ENCODE measurements around the gene UCHL5. TPM values are rescaled to one million over a fixed set of nuclear protein-coding genes. Genes with fewer than 3 reads are reported as not detected.

The UCHL5 gene
- polyA plus RNA-seq, 1 donor from 2014 or later: 28.8 TPM

- no peak overlapping the region for H3K4me3 ChIP-seq (ENCODE audit: low read length)
- H2AFZ ChIP-seq (ENCODE audit: low read depth, low read length): no peak overlapping the region
- H3K9me3 ChIP-seq (ENCODE audit: low read length): no peaks in the 10 kb centered on the region
- no peaks in the 10 kb centered on the region for H3K9me2 ChIP-seq (ENCODE audit: insufficient read depth, low read length)
- no peaks in the 10 kb centered on the region for H3K27me3 ChIP-seq (ENCODE audit: insufficient read depth, low read depth, low read length)
- H3K36me3 ChIP-seq (ENCODE audit: insufficient read depth, low read length): no peaks in the 10 kb centered on the region
- no peak overlapping the region for H3K9ac ChIP-seq (ENCODE audit: low read length)
- no peak overlapping the region for H3K4me2 ChIP-seq (ENCODE audit: low read length)
- H3F3A ChIP-seq (ENCODE audit: insufficient read depth, low read length, poor library complexity, severe bottlenecking): no peaks in the 10 kb centered on the region
- H3K79me2 ChIP-seq (replicated peaks; ENCODE audit: insufficient read depth, low read length): no peaks in the 10 kb centered on the region
- H4K20me1 ChIP-seq (ENCODE audit: insufficient read depth): no peaks in the 10 kb centered on the region
- H3K27ac ChIP-seq (ENCODE audit: low read length): no peak overlapping the region
- no peak for TF ChIP-seq EZH2 (IDR thresholded peaks at IDR 0.05; ENCODE audit: borderline replicate concordance, insufficient read depth, low read length, poor library complexity, severe bottlenecking)
- no peak for TF ChIP-seq SMC3 (conservative IDR thresholded peaks at IDR 0.05; ENCODE audit: poor library complexity)
- TF ChIP-seq TAF1 (IDR thresholded peaks at IDR 0.05; ENCODE audit: low read depth): no peak
- no peak for TF ChIP-seq RAD21 (conservative IDR thresholded peaks at IDR 0.05)
- no peak for TF ChIP-seq REST (IDR thresholded peaks at IDR 0.05; ENCODE audit: borderline replicate concordance)
- TF ChIP-seq EP300 (conservative IDR thresholded peaks at IDR 0.05; ENCODE audit: poor library complexity, severe bottlenecking): no peak
- no peak for TF ChIP-seq POLR2AphosphoS5 (IDR thresholded peaks at IDR 0.05)
- TF ChIP-seq MXI1 (conservative IDR thresholded peaks at IDR 0.05; ENCODE audit: poor library complexity, severe bottlenecking): no peak
- no peak for TF ChIP-seq CTCF (IDR thresholded peaks at IDR 0.05; ENCODE audit: poor library complexity, severe bottlenecking)
These were observed 47.8 kb downstream of the UCHL5 start for GRCh38 chr1:193011406-193011805.

GRCh38 chr1:193009501-193009900, 49.7 kb downstream of the UCHL5 start:
- Histone ChIP-seq H3K4me2 (ENCODE audit: low read length) (no peak overlapping the region), H3K9me2 (ENCODE audit: insufficient read depth, low read length) (no peaks in the 10 kb centered on the region), H3K4me3 (ENCODE audit: low read length) (no peak overlapping the region), H3F3A (ENCODE audit: insufficient read depth, low read length, poor library complexity, severe bottlenecking) (no peaks in the 10 kb centered on the region), H2AFZ (ENCODE audit: low read depth, low read length) (no peak overlapping the region), H3K36me3 (ENCODE audit: insufficient read depth, low read length) (no peaks in the 10 kb centered on the region), H3K79me2 (replicated peaks; ENCODE audit: insufficient read depth, low read length) (no peaks in the 10 kb centered on the region), H3K27ac (ENCODE audit: low read length) (no peak overlapping the region), H3K9me3 (ENCODE audit: low read length) (no peaks in the 10 kb centered on the region), H3K9ac (ENCODE audit: low read length) (no peak overlapping the region), H3K27me3 (ENCODE audit: insufficient read depth, low read depth, low read length) (no peaks in the 10 kb centered on the region), H4K20me1 (ENCODE audit: insufficient read depth) (no peaks in the 10 kb centered on the region)
- TF ChIP-seq MXI1 (conservative IDR thresholded peaks at IDR 0.05; ENCODE audit: poor library complexity, severe bottlenecking) (no peak), CTCF (IDR thresholded peaks at IDR 0.05; ENCODE audit: poor library complexity, severe bottlenecking) (no peak), EZH2 (IDR thresholded peaks at IDR 0.05; ENCODE audit: borderline replicate concordance, insufficient read depth, low read length, poor library complexity, severe bottlenecking) (no peak), RAD21 (conservative IDR thresholded peaks at IDR 0.05) (no peak), REST (IDR thresholded peaks at IDR 0.05; ENCODE audit: borderline replicate concordance) (no peak), EP300 (conservative IDR thresholded peaks at IDR 0.05; ENCODE audit: poor library complexity, severe bottlenecking) (no peak), POLR2AphosphoS5 (IDR thresholded peaks at IDR 0.05) (no peak), TAF1 (IDR thresholded peaks at IDR 0.05; ENCODE audit: low read depth) (no peak), SMC3 (conservative IDR thresholded peaks at IDR 0.05; ENCODE audit: poor library complexity) (no peak)
